COR-L47 (cell line): ENCODE measurements around the gene SLC6A9.

ENCODE experiments used
- DNase-seq: peaks from one replicate; lab custom pipeline; 2025; lab: John Stamatoyannopoulos, UW

The SLC6A9 gene

DNA sequence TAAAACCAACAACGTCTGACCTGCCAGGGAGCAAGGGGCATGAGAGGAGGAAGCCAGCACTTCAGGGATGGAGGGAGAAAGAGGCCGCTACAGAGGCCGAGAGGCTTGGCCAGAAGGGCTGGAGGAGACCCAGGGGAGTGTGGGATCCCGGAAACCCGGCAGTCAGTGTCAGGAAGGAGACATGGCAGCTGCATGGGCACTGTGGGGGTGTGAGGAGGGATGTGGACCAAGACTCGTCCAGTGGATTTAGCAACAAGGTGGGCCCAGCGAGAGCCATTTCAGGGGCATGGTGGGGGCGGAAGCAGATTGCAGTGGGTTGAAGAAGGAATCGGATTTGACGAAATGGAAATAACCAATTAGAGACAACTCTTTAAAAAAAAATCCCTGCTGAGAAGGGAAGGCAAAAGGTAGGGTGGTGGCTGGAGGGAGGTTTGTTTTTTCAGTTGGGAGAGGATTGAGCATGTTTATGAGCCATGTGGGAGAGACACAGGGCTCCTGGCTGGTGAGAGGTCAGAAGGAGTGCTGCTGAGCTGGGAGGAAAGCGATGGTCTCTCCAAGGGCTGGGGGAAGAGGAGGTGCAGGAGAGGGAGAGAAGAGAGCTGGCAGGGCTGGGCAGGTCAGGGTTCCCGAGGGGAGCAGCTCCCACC is 47.9 kb downstream of the SLC6A9 start:
- no peak for DNase-seq

- no peak for DNase-seq
Observed at GRCh38 chr1:43982808-43983207, 48.5 kb downstream of the SLC6A9 start.

DNA sequence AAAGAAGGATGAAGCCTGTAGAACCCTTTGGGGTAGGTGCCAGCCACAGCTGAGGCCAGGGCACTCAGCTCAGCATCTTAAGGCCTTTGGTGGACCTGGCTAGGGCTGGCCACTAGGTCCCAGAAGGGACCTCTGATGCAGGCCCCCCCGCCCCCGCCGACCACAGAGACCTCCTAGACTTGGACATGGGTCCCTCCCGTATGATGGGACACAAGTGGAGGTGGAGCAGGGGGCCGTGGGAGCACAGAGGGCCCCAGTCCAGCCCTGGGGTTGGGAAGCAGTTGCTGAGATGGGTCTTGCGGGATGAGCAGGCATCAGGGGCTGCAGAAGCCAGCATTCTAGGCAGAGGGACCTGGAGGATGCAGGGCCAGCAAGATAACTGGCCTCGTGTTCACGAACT is 49.0 kb downstream of the SLC6A9 start:
- DNase-seq = no peak

DNA sequence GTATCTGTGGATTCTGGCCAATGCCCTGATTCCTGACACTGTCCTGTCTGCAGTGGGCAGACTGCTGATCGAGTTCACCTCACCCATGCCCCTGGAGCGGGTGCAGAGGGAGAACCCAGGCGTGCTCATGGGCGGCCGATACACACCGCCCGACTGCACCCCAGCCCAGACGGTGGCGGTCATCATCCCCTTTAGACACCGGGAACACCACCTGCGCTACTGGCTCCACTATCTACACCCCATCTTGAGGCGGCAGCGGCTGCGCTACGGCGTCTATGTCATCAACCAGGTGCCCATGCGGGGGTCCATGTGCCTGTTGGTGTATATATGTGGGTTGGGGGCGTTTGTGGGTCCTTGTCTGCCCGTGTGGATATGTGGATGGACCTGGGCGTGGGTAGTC is 49.6 kb downstream of the SLC6A9 start:
- no peak for DNase-seq

- DNase-seq = no peak
Observed at GRCh38 chr1:43981135-43981491, 50.1 kb downstream of the SLC6A9 start.

DNA sequence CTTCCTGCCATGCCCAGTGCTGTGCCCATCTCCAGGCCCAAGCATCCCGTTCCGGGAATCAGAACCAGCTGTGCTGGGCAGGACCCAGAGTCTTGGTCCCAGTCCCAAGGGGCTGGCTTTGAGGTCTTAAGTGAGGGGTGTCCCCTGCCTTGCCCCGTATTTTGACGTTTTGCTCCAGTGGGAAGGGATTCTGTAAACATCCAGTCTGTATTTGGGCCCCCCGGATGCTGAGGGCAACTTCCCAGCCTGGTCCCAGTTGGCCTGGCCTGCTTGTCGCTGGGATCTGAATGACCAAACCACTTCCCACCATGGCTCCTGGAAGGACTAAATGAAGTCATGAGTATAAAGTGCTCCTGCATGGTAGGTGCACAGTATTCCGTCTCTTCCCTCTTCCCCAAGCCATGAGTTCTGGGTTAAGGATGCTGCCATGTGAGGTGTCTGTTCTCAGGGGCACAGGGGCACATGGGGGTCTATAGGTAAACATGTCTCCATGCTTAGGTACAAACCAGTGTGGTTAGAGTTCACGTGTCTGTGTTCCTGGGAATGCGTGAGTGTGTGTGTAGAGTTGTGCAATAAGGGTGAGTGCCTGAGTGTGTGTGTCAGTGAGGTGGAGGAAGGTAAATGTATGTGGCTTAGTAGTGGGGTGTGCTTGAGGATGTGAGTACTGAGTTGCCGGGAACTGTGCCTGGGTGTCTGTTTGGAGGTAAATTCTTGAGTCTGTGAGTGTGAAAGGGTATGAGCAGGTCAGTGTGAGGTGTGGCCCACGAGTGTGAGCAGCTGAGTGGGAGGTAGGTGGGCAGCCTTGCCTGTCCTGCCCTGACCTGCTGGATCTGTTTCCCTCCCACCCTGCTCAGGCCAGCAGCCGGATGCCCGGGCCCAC is 50.8 kb downstream of the SLC6A9 start:
- no peak for DNase-seq

GRCh38 chr1:43979528-43980254 is 51.6 kb downstream of the SLC6A9 start:
- no peak for DNase-seq

DNA sequence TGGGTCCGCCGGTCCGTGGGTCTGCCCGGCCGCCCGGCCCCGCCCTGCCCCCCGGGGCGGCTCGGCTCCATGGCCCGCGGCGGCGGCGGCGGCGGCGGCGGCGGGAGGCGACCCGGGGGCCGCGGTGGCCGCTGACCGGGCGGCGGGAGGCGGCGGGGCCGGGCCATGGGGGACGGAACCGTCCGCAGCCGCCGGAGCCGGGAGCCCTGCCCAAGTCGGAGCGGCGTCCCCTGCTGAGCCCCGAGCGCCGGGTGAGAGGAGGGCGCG is 52.1 kb downstream of the SLC6A9 start:
- DNase-seq = no peak

GRCh38 chr1:43978551-43979260 is 52.6 kb downstream of the SLC6A9 start, which contains the start of gene B4GALT2:
TSS of gene B4GALT2 (plus strand) at chr1:43979210. CDS start at chr1:43981161, 1,951 bp downstream.
- peak; percentile 24 for DNase-seq

- DNase-seq = no peak
Observed at GRCh38 chr1:43978264-43978550, 53.1 kb downstream of the SLC6A9 start.

GRCh38 chr1:43977376-43978263 is 53.6 kb downstream of the SLC6A9 start:
- DNase-seq = no peak

DNA sequence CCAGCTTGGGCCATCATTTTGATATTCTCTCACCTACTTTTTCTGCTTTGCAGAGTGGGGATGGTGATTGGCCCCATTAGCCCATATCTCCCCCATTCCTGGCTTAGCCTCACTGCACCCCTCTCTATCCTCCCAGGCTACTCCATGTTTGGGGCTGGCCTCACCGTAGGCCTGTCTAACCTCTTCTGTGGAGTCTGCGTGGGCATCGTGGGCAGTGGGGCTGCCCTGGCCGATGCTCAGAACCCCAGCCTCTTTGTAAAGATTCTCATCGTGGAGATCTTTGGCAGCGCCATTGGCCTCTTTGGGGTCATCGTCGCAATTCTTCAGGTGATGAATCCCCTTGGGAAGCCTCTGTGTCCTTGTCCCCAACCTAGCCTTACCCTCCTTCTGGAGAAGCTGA is 54.4 kb downstream of the SLC6A9 start:
- no peak for DNase-seq

DNA sequence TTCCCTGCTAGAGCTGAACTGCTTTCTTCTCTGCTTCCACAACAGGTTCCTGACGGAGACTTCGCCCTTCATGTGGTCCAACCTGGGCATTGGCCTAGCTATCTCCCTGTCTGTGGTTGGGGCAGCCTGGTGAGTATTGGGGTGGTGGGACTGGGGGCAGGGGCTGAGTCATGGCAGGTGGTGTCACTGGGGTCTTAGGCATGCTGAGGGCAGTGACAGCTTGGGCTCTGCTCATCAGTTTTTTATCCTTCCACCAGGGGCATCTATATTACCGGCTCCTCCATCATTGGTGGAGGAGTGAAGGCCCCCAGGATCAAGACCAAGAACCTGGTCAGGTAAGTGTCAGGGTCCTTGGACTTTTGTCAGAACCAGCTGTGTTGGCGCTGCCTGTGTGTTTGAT is 55.2 kb downstream of the SLC6A9 start:
- no peak for DNase-seq

DNA sequence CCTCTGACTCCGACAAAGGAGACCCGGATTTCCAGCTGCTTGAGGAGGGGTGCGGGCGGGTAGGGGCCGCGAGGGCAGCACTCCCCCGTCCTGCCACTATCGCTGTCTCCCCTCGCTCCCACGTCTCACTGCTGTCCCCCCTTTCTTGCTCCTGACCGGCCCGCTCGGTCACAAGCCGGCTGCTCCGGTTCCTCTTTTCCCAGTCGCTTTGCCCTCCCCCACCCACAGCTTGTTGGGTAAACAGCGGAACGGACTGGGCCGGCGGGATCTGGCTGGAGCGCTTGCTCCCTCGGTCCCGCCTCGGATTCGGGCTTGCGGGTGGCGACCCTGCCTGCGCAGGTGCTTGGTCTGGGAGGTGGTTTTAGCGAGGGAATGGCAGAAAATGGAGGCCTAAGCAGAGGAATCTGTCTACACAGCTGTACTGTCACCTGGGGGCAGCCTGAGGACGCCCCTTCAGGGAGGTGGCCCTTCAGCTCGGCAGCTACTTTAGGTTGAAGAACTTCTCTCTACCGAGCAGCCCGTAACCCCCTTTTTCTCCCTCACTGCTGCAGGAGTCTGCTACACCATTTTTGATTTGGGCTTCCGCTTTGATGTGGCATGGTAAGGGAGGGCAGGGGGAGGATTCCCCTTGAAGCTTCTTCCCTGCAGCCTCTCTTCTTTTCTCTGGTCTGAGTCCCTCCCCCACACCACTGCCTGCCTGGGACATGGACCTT is 55.9 kb downstream of the SLC6A9 start:
- DNase-seq = no peak

DNA sequence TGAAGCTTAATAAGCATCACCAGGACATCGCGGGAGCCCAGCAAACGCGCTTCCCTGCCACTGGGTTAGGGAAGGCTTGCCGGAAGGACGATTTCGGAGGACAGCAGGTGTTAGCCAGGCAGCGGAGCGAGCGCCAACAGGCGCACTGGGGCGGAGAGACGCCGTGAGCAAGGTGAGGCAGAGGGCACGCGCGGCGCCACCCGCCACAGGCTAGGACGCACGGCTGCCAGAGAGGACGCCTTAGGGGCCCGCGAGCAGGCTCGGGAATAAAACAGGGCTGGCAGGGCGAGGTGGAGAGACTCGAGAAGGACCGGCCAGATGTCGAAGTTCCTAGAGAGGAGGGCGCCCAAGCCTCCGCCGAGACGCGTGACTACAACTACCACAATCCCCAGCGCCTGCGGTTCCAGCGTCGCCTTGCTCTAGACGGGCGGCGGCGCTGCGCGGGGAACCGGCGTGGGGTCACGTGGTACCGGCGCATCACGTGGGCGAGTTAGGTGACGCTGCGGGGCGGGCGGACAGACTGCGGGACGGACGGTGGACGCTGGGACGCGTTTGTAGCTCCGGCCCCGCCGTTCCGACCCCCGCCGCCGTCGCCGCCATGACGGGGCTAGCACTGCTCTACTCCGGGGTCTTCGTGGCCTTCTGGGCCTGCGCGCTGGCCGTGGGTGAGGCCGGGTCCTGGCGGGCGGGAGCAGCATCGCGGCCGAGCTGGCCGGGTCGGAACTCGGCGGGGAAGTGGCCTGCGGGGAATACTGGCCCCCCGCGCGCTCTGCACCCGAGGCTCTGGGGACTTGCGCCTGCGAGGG is 56.6 kb downstream of the SLC6A9 start, which contains the start of gene ATP6V0B:
TSS of gene ATP6V0B (plus strand) at position 518 of the 806 bp plus-strand sequence. CDS start at position 599, 81 bp downstream.
- peak; percentile 82 for DNase-seq

- DNase-seq = no peak
Observed at GRCh38 chr1:43973981-43974442, 57.2 kb downstream of the SLC6A9 start.

DNA sequence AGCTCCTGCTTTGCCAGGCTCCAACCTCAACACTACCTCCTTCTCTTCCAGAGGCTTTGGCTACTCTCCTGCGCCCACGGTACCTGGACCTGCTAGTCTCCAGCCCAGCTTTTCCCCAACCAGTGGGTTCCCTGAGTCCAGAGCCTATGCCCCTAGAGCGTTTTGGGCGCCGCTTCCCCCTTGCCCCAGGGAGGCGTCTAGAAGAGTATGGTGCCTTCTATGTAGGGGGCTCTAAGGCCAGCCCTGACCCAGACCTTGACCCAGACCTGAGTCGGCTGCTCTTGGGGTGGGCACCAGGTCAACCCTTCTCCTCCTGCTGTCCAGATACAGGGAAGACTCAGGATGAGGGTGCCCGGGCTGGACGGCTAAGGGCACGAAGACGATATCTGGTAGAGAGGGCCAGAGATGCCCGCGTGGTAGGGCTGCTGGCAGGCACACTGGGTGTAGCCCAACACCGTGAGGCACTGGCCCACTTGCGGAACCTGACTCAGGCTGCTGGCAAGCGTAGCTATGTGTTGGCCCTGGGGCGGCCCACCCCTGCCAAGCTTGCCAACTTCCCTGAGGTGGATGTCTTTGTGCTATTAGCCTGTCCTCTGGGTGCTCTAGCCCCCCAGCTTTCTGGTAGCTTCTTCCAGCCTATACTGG is 59.8 kb downstream of the SLC6A9 start:
- DNase-seq = no peak

- DNase-seq = no peak
Observed at GRCh38 chr1:43970911-43971310, 60.4 kb downstream of the SLC6A9 start.

DNA sequence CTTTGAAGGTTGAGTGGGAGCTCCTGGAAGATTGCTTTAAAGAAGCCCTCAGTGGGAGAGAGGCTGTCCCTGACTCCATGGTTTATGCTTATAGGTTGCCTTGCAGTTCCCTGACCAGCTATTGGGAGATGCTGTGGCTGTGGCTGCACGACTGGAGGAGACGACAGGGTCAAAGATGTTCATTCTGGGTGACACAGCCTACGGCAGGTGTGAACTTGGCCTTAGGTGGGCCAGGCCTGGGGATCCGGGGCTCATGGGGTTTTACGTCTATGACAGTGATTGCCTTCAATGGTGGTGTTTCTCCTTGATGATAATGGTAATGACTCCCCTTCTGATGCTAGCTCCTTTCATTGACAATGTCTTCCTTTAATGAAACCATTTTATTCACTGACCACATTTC is 60.8 kb downstream of the SLC6A9 start:
- DNase-seq = no peak
